Suprapubic skin (tissue), 4 donors: ENCODE measurements around the gene LRFN3. TPM values are rescaled to one million over a fixed set of nuclear protein-coding genes. Genes with fewer than 3 reads are reported as not detected.

Experiments
- DNase-seq, 2 donors: peaks; one replicate each; pipeline ENCODE4 v3.0.0-alpha.2; 2019; ENCODE audit warnings: low spot score in 2 of 2
- H3K27ac ChIP-seq: fragments of 200-600 bp; sonication (generic); one replicate; pipeline ENCODE4 v1.5.1; 2019
- H3K27me3 ChIP-seq: fragments of 200-600 bp; sonication (generic); one replicate; pipeline ENCODE4 v1.5.1; 2019
- H3K36me3 ChIP-seq: fragments of 200-600 bp; sonication (generic); one replicate; pipeline ENCODE4 v1.5.1; 2019
- H3K4me1 ChIP-seq: fragments of 200-600 bp; sonication (generic); one replicate; pipeline ENCODE4 v1.5.1; 2019
- H3K4me3 ChIP-seq: fragments of 200-600 bp; sonication (generic); one replicate; pipeline ENCODE4 v1.5.1; 2019; ENCODE audit warnings: mild to moderate bottlenecking
- H3K9me3 ChIP-seq: fragments of 200-600 bp; sonication (generic); one replicate; pipeline ENCODE4 v1.5.1; 2019
- CTCF ChIP-seq, 2 donors: fragments of 200-600 bp in 1 of 2; fragments of 450-650 bp in 1 of 2; sonication (generic) in 1 of 2; IDR thresholded peaks; one replicate each; pipeline ENCODE4 v1.5.1; 2016 to 2019; ENCODE audit warnings: antibody characterized with exemption in 2 of 2, mild to moderate bottlenecking in 1 of 2, moderate library complexity in 1 of 2
- EP300 ChIP-seq: sonication (generic); formaldehyde crosslinking; IDR thresholded peaks from one replicate; pipeline ENCODE4 v1.6.1; 2017; ENCODE audit warnings: antibody characterized with exemption
- POLR2A ChIP-seq, 2 donors: fragments of 450-650 bp; IDR thresholded peaks; one replicate each; pipeline ENCODE4 v1.6.1; 2017; ENCODE audit warnings: antibody characterized with exemption in 2 of 2, mild to moderate bottlenecking in 2 of 2, moderate library complexity in 2 of 2
- POLR2AphosphoS5 ChIP-seq, 3 donors: sonication (generic); formaldehyde crosslinking; IDR thresholded peaks; one replicate each; pipeline ENCODE4 v1.6.1; 2017; ENCODE audit warnings: antibody characterized with exemption in 3 of 3
- WGBS: methylation state at CpG from one replicate; pipeline ENCODE4 v1.1.5; 2018; 5-methylcytosine and 5-hydroxymethylcytosine counted together
- total RNA-seq, 4 donors: library from RNA; depleted of rRNA; stranded (reverse); fragments of >200 nt; gene quantifications; one replicate each; pipeline ENCODE4 v1.1.0, GENCODE V29; 2016

The LRFN3 gene
- total RNA-seq, 4 donors from 2014 or later, result 10.9 to 18.3 (median 12.8) TPM

- TF ChIP-seq POLR2A (IDR thresholded peaks at IDR 0.05) (no peak), POLR2AphosphoS5 (IDR thresholded peaks at IDR 0.05) (no peak), EP300 (no peak), CTCF (IDR thresholded peaks at IDR 0.05) (no peak)
- Histone ChIP-seq H3K4me1 (peaks cover 39% of the 10 kb centered on the region), H3K27ac (peak overlapping the region; percentile 63), H3K4me3 (peak overlapping the region; percentile 73), H3K27me3 (no peaks in the 10 kb centered on the region), H3K9me3 (no peaks in the 10 kb centered on the region), H3K36me3 (peaks cover 20% of the 10 kb centered on the region)
- DNase-seq, result no peak
- 20% methylated on average over 10 of the region's 11 CpGs for WGBS
Observed at GRCh38 chr19:35936738-35937268, 629 bp downstream of the LRFN3 start.

- peak overlapping the region; percentile 73 for H3K4me3 ChIP-seq
- TF ChIP-seq POLR2AphosphoS5 (IDR thresholded peaks at IDR 0.05), result no peak
- 47% methylated on average over 10 of the region's 14 CpGs for WGBS
- no peaks in the 10 kb centered on the region for H3K9me3 ChIP-seq
- peaks cover 28% of the 10 kb centered on the region for H3K36me3 ChIP-seq
- no peak for DNase-seq
- no peak overlapping the region for H3K27ac ChIP-seq
- H3K4me1 ChIP-seq, result peaks cover 39% of the 10 kb centered on the region
- H3K27me3 ChIP-seq, result no peaks in the 10 kb centered on the region
Observed at GRCh38 chr19:35937345-35938281, 1.4 kb downstream of the LRFN3 start.

GRCh38 chr19:35938282-35939224, 2.4 kb downstream of the LRFN3 start:
- H3K4me3 ChIP-seq, result peak overlapping the region; percentile 73
- WGBS, result 79% methylated on average over 13 of the region's 13 CpGs
- TF ChIP-seq POLR2A (IDR thresholded peaks at IDR 0.05) (no peak), EP300 (no peak), CTCF (IDR thresholded peaks at IDR 0.05) (no peak)

GRCh38 chr19:35939307-35940077, 3.3 kb downstream of the LRFN3 start:
- no peak for DNase-seq
- Histone ChIP-seq H3K4me1 (peaks cover 39% of the 10 kb centered on the region), H3K9me3 (no peaks in the 10 kb centered on the region), H3K36me3 (peaks cover 32% of the 10 kb centered on the region), H3K27ac (no peak overlapping the region), H3K4me3 (no peak overlapping the region), H3K27me3 (no peaks in the 10 kb centered on the region)
- 96% methylated on average over 24 of the region's 55 CpGs for WGBS
- TF ChIP-seq EP300 (no peak), POLR2AphosphoS5 (IDR thresholded peaks at IDR 0.05) (no peak), POLR2A (IDR thresholded peaks at IDR 0.05) (no peak), CTCF (IDR thresholded peaks at IDR 0.05) (no peak)

More at GRCh38 chr19:35938282-35939224, 2.4 kb downstream of the LRFN3 start:
- H3K9me3 ChIP-seq, result no peaks in the 10 kb centered on the region
- no peaks in the 10 kb centered on the region for H3K27me3 ChIP-seq
- H3K36me3 ChIP-seq, result peaks cover 29% of the 10 kb centered on the region
- H3K4me1 ChIP-seq, result peaks cover 39% of the 10 kb centered on the region
- DNase-seq, result no peak
- no peak overlapping the region for H3K27ac ChIP-seq
